HFFc6 (cell line): ENCODE data around the gene EPN2. TPM values are rescaled to one million over a fixed set of nuclear protein-coding genes. Genes with fewer than 3 reads are reported as not detected.

Experiments used
- DNase-seq: peaks from one replicate; pipeline ENCODE4 v3.0.0-alpha.2; 2018
- H3K27ac Mint-ChIP-seq: 2 replicates; pipeline ENCODE4 v1.8.0; 2020; ENCODE audit warnings: mild to moderate bottlenecking, mixed read lengths
- H3K27me3 Mint-ChIP-seq: 2 replicates; pipeline ENCODE4 v1.8.0; 2021; ENCODE audit warnings: mild to moderate bottlenecking, moderate library complexity, mixed read lengths; ENCODE audit not compliant: insufficient read depth
- H3K36me3 Mint-ChIP-seq: 2 replicates; pipeline ENCODE4 v1.8.0; 2021; ENCODE audit warnings: low read depth, mixed read lengths
- H3K4me1 Mint-ChIP-seq: 2 replicates; pipeline ENCODE4 v1.8.0; 2020; ENCODE audit warnings: low read depth, mixed read lengths
- H3K4me3 Mint-ChIP-seq: 2 replicates; pipeline ENCODE4 v1.8.0; 2020; ENCODE audit warnings: mild to moderate bottlenecking, moderate library complexity, mixed read lengths
- H3K9me3 Mint-ChIP-seq: 2 replicates; pipeline ENCODE4 v1.8.0; 2020; ENCODE audit warnings: mild to moderate bottlenecking, mixed read lengths
- total RNA-seq, 6 experiments: library from RNA; stranded (reverse); fragmentation: NEBNext Ultra II Directional; extraction: Animal tissue kit (Norgen Biotek cat#: 25700); gene quantifications; 2 replicates in 1 of 6; 3 replicates in 5 of 6; pipeline ENCODE4 v1.2.3, GENCODE V29; 2021
- TF ChIP-seq, protein P1 (sequence below): fragments of 200-600 bp; sonication (generic); IDR thresholded peaks from 2 replicates; pipeline ENCODE4 v1.5.0; 2021; ENCODE audit warnings: antibody characterized with exemption, mild to moderate bottlenecking

EPN2 gene
- total RNA-seq, 6 experiments from 2014 or later = 40.1 to 47.4 (median 42.7) TPM

- no peak for DNase-seq
- Mint-ChIP-seq H3K27ac (no peak overlapping the region), H3K27me3 (peaks cover 1% of the 10 kb centered on the region), H3K36me3 (no peaks in the 10 kb centered on the region), H3K4me1 (peaks cover 32% of the 10 kb centered on the region), H3K9me3 (no peaks in the 10 kb centered on the region), H3K4me3 (no peak overlapping the region)
- TF ChIP-seq, protein P1, sequence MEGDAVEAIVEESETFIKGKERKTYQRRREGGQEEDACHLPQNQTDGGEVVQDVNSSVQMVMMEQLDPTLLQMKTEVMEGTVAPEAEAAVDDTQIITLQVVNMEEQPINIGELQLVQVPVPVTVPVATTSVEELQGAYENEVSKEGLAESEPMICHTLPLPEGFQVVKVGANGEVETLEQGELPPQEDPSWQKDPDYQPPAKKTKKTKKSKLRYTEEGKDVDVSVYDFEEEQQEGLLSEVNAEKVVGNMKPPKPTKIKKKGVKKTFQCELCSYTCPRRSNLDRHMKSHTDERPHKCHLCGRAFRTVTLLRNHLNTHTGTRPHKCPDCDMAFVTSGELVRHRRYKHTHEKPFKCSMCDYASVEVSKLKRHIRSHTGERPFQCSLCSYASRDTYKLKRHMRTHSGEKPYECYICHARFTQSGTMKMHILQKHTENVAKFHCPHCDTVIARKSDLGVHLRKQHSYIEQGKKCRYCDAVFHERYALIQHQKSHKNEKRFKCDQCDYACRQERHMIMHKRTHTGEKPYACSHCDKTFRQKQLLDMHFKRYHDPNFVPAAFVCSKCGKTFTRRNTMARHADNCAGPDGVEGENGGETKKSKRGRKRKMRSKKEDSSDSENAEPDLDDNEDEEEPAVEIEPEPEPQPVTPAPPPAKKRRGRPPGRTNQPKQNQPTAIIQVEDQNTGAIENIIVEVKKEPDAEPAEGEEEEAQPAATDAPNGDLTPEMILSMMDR = no peak
Measured at GRCh38 chr17:19366637-19366972, 129.4 kb downstream of the EPN2 start.

GRCh38 chr17:19368229-19368628 lies 131.1 kb downstream of the EPN2 start:
- no peak overlapping the region for H3K27ac Mint-ChIP-seq
- H3K27me3 Mint-ChIP-seq = peaks cover 1% of the 10 kb centered on the region
- TF ChIP-seq, protein P1 = no peak
- peaks cover 23% of the 10 kb centered on the region for H3K4me1 Mint-ChIP-seq
- H3K4me3 Mint-ChIP-seq = no peak overlapping the region
- H3K36me3 Mint-ChIP-seq = no peaks in the 10 kb centered on the region
- DNase-seq = no peak
- no peaks in the 10 kb centered on the region for H3K9me3 Mint-ChIP-seq

DNA sequence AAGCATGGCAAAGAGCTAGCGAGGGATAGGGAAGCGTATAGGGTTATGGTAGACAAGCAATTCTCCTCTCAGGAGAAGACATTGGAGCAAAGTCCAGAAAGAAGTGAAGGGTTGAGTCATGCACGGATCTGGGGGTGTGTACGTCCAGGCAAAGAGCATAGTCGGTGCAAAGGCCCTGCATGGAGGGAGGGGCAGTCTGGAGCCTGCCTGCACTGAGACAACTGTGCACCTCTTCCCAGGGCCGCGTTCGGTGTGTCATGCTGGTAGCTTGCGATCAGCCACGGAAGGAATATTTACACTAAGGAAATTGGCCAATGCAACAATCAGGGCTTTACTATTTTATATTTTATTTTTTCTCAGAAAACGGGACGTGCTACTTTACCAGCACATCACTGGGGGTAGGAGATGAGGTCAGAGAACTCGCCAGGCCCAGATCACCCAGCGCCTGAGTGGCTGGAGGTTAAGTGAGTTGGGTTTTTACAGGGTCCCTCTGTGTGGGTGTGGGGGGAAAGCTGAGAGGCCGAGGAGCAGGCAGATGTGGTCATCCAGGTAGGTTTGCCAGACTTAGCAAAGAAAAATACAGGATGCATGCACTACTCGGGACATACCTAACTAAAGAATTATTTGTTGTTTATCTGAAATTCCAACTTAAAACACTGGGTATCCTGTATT lies 132.1 kb downstream of the EPN2 start:
- Mint-ChIP-seq H3K4me1 (peaks cover 24% of the 10 kb centered on the region), H3K36me3 (no peaks in the 10 kb centered on the region), H3K27me3 (peaks cover 1% of the 10 kb centered on the region), H3K9me3 (no peaks in the 10 kb centered on the region), H3K4me3 (no peak overlapping the region), H3K27ac (no peak overlapping the region)
- no peak for DNase-seq
- TF ChIP-seq, protein P1 = no peak

DNA sequence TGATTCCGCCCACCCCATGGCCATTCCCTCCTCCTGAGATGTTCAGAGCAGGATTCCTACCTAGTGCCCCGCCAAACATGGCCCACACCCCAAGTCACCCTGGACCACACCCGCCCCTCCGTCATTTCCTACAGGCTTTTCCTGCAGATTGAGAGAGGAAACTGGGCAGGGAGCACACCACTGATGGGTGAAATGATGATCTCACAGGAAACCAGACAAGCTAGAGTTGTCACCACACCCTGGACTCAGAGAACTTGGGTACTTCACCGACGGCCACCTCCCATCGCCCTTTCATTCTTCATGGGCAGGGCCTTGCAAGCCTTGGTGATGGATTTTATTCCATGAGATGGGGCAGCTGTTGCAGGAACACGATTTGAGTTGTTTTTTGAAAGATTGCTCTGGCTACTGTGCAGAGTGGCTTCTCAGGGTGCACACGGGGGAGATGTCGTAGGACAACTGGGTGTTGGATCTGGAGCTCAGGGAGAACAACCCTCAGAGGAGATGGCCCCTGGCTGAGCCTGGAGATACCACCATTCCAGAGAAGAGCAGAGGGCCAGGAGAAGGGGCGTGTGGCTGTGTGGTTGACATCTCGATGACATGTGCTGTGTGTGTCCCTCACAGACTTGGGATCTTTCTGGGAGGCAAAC lies 132.8 kb downstream of the EPN2 start:
- H3K27me3 Mint-ChIP-seq = peaks cover 1% of the 10 kb centered on the region
- no peaks in the 10 kb centered on the region for H3K36me3 Mint-ChIP-seq
- H3K9me3 Mint-ChIP-seq = no peaks in the 10 kb centered on the region
- H3K4me1 Mint-ChIP-seq = peaks cover 24% of the 10 kb centered on the region
- no peak for DNase-seq
- no peak overlapping the region for H3K4me3 Mint-ChIP-seq
- H3K27ac Mint-ChIP-seq = no peak overlapping the region
- TF ChIP-seq, protein P1 = no peak

DNA sequence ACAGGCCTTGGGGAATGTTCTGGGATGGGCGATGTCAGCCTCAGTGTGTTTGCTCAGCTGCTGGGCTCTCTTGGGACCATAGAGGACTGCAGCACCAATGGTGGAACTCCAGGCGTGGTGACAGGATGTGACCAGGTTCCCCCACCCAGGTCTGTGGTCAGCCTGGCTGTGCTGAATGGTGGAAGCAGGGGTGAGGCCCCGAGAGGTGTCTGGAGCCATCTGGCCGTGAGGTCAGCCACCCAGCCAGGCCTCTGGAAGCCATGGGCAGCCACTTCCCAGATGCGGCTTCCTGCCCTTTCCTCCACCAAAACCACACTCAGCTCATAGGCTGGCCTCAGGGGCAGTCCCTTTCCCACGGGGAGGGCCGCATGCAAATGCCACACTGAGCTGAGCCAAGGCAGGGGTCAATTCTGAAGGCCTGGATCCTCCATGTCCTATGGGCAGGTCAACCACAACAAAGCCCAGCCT lies 133.4 kb downstream of the EPN2 start:
- no peak overlapping the region for H3K4me3 Mint-ChIP-seq

More for the DNA sequence above, 133.4 kb downstream of the EPN2 start:
- TF ChIP-seq, protein P1 = no peak
- no peak for DNase-seq
- peaks cover under 1% of the 10 kb centered on the region for H3K27me3 Mint-ChIP-seq
- no peak overlapping the region for H3K27ac Mint-ChIP-seq
- H3K4me1 Mint-ChIP-seq = peaks cover 24% of the 10 kb centered on the region
- no peaks in the 10 kb centered on the region for H3K36me3 Mint-ChIP-seq
- no peaks in the 10 kb centered on the region for H3K9me3 Mint-ChIP-seq
